Stimulated activated CD8-positive, alpha-beta memory T cell treated with anti-CD3 and anti-CD28 coated beads, Interleukin-15, amount 100 ng/mL, for 48 hours (primary cell): ENCODE data around the gene PLB1.
"Not testable (repeated sequence)": the region's sequence is repeated elsewhere in the genome, so short reads cannot be mapped to it uniquely, and the experiment has no call there.

Experiments
- DNase-seq, 2 donors: peaks; one replicate each; pipeline ENCODE4 v3.0.0-alpha.2; 2020; ENCODE audit warnings: low read depth in 2 of 2

The PLB1 gene

GRCh38 chr2:28538134-28538533, 42.3 kb downstream of the PLB1 start:
- no peak for DNase-seq

DNA sequence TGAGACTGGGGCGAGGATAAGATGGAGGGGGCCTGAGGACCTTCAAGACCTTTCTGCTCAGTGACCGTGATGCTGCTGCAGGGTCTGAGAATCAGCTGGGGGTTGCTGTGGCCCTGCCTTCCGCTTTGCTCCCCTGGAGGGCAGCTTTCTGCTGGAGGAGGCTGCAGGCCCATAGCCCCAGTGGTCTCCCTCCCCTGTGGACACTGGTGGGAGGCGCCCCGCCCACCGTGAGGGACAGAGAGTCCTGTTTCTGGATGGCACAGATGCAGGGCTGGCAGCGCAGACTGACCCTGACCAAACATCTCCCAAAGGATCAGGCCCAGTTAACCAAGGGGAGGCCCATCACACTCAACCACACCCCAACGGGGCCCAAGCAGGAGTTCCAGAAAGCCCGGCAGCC, 42.8 kb downstream of the PLB1 start:
- DNase-seq: no peak

- DNase-seq: no peak
Measured at GRCh38 chr2:28539118-28539541, 43.3 kb downstream of the PLB1 start.

- no peak for DNase-seq
Measured at GRCh38 chr2:28543316-28544035, 47.6 kb downstream of the PLB1 start.

GRCh38 chr2:28544036-28544346, 48.1 kb downstream of the PLB1 start:
- DNase-seq: no peak

- DNase-seq: peak in 1 of 2 donors; percentile 12
Measured at GRCh38 chr2:28544405-28544921, 48.6 kb downstream of the PLB1 start.

GRCh38 chr2:28544922-28545589, 49.2 kb downstream of the PLB1 start:
- DNase-seq: peak in 1 of 2 donors; percentile 9

DNA sequence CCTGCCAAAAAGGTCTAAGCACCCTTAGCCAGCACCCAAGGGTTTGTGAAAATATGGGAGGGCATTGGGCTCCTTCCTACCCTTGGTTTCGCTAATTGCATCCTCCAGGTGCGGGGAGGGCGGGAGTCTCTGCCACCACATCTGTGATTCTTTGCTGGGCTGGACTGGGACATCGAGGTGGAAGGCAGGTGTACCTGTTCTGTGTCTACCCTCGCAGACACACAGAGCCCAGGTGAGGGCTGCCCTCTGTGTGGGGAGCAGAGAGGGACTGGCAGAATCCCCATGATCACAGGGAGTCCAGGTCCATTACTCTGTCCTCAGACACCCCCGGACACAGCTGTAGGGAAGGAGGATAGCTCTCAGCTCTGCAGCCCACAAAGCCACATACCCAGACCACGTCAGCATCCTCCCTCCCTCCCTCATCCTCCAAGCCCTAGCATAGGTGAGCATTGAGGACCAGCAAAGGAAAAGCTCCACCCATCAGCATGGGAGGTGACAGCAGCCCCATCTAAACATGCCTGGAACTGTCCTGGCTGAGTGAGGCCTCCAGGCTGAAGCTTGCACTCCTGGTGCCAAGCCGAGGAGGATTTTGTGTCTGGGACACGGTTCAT, 49.8 kb downstream of the PLB1 start:
- peak in 1 of 2 donors; percentile 10 for DNase-seq

GRCh38 chr2:28546242-28546641, 50.4 kb downstream of the PLB1 start:
- no peak for DNase-seq

GRCh38 chr2:28547223-28547860, 51.5 kb downstream of the PLB1 start:
- no peak for DNase-seq

- DNase-seq: no peak
Measured at GRCh38 chr2:28547906-28548600, 52.2 kb downstream of the PLB1 start.

DNA sequence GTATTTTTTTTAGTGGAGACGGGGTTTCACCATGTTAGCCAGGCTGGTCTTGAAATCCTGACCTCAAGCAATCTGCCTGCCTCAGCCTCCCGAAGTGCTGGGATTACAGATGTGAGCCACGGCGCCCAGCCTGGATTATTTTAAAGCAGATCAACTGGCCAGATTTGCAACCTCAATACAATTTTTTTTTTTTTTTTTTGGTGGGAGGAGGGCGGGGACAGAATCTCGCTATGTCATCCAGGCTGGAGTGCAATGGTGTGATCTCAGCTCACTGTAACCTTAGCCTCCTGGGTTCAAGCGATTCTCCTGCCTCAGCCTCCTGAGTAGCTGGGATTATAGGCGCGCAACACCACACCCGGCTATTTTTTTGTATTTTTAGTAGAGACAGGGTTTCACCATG, 54.5 kb downstream of the PLB1 start:
- not testable (repeated sequence) for DNase-seq

DNA sequence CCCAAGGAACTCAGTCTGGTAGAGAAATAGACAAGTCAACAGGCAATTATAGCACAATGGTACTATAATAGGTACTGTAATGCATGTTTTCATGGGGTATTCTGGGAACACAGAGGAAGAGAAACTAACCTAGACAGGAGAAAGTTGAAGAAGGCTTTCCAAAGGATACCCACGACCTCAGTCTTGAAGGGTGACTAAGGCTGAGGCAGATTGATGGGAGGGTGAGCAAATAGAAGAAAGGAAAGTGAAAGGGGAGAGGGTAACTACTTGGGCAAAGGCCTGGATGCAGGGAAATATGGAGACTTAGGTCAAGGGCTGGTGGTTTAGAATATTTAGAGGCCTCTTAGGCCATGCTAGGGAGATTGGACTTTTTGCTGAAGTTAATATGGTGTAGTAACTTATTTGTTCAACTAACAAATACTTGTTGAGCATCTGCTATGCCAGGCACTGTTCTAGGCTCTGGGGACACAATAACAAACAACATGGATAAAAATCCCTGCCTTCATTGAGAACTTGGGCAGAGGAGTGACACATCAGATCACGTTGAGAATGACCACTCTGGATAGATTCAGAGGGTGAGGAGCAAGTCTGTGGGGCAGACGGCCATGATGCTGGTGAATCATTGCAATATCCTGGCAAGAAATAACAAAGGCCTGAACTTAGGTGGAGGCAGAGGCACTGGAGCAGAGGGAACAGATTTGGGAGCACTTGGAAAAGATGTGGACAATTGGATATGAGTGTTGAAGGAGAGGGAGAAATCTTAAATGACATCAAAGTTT, 56.4 kb downstream of the PLB1 start:
- DNase-seq: no peak

DNA sequence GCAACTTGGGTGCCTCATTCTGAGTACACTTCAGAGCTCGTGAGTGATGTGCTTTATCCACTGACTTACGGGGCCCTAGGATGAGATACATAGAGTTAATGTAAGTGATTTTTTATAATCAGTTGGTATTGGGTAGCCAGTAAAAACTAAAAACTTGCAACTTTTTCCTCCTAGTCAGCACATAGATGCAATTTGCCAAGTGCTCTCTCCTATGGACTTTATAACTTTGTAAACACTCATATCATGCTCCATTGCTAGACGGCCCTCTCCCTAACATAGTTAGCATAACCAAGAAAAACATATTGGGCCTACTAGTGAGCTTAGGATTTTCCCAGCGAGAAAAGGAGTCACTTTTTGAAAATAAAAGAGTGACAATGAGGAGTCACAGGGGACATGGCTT, 60.4 kb downstream of the PLB1 start:
- no peak for DNase-seq

DNA sequence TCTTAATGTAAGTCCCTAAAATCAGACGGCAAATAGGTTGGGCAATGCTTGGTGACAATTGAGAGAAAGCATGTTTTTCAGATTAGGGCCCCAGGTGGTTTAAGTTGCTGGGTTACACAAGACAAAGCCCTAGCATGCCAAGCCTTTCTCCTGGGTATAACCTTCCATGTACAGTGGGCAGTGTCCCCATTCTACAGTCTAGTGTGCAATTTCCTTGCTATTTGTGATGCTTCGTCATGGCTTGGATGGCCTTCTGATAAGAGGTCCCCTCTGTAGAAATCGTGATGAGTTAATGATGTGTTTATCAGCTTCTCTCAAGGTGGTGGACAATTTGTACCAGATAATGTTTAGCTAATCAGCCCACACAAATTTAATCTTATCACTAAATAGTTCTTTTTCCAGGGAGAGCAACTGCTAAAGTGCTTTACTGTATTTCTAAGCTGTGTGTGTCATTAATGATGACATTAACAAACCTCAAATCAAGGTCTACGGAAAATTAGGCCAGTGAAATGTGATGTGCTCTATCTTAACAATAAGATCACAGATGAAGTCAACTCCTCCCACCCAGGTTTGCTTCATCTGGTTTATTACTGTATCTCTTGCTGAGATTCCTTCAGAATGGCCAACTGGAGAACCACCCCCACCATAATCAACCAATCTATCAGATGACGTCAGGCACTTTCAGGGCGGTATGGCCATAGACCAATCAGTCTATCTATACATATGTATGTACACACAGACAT, 61.7 kb downstream of the PLB1 start:
- DNase-seq: no peak

DNA sequence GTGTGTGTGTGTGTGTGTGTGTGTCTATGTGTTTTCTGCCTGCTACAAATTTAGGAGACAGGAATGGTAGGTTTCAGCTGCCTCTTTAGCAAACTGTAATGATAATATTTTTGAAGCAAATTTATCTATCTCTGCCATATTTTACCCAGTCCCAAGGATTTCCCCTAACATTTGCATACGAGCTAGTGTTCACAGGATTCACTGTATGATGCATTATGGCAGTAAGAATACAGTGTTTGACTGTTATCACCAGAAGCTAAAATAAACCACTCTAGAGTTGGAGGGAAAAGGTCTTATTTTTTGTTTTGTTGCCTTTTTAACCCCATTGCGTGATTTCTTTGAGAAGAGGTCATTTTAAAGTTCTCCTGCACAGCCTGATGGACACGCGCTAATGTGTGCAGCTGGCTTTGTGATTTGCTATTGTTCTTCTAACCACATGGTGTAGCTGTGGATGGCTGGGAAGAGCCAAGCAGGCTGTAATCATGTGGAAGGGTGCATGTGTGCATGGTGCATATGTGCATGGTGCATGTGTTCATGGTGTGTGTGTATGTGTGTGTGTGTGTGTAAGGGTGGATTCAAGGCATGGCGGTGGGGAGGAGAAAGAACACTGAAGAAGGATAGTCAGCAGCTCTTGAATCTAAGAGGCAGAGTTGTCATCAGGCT, 62.4 kb downstream of the PLB1 start:
- no peak for DNase-seq

DNA sequence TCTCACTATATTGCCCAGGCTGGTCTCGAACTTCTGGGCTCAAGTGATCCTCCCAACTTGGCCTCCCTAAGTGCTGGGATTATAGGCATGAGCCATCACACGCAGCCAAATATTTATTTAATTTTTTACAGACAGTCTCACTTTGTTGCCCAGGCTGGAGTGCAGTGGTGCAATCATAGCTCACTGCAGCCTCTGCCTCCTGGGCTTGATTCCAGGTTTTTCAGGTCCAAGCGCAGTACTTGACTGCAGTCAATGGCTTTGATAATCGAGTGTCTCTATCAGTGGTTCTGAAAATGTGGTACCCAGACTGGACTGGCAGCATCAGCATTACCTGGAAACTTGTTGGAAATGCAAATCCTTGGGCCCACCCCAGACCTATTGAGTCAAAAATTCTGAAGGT, 63.1 kb downstream of the PLB1 start:
- no peak for DNase-seq

- DNase-seq: no peak
Measured at GRCh38 chr2:28563869-28564268, 68.0 kb downstream of the PLB1 start.

DNA sequence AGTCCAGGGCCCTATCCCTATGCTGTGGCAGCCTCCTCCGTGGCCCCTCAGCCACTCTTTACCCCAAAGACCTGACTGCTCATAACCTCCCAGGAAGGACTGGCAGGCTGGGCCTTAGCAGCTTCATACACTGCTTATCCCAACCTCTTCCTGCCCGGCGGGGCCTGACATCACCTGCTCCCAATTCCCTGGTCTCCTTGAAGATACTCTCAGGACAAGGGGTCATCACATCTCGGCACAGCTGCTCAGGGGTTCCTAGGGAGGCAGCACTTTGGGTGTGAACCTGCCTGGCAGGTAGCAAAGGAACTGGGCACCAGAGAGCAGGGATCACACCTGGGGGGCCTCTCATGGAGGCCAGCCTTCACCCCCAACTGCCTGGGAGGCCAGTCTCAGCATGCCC, 68.5 kb downstream of the PLB1 start:
- DNase-seq: no peak

- DNase-seq: no peak
Measured at GRCh38 chr2:28565033-28565432, 69.2 kb downstream of the PLB1 start.
